ENCODE data around the gene GIT1.

Gene GIT1

GRCh38 chr17:29610395-29610794 lies 20.9 kb upstream of the GIT1 start:
- H3K18ac ChIP-seq (ENCODE audit: low read depth in 1 of 2, low read length in 2 of 2) = no peak overlapping the region
- no peak overlapping the region for H3K4me2 ChIP-seq (ENCODE audit: low read length, poor library complexity, severe bottlenecking)
- no peak for DNase-seq
- H3K79me1 ChIP-seq (replicated peaks; ENCODE audit: low read length, poor library complexity, severe bottlenecking) = peaks cover 4% of the 10 kb centered on the region
- no peak overlapping the region for H3K14ac ChIP-seq (ENCODE audit: low read length in 2 of 2)
- H3K4ac ChIP-seq (ENCODE audit: low read depth in 1 of 2, low read length in 2 of 2) = no peak overlapping the region
- H2BK5ac ChIP-seq (ENCODE audit: low read depth, low read length, poor library complexity, severe bottlenecking) = no peak overlapping the region
- no peak overlapping the region for H2BK15ac ChIP-seq (ENCODE audit: low read depth, poor library complexity, severe bottlenecking)
- no peak overlapping the region for H2BK12ac ChIP-seq (ENCODE audit: low read length in 2 of 2)
- H4K8ac ChIP-seq (ENCODE audit: low read length) = no peak overlapping the region
- H2AK5ac ChIP-seq (ENCODE audit: low read length, severe bottlenecking) = no peak overlapping the region
- 93% methylated on average over 3 of the region's 3 CpGs for WGBS
- no peaks in the 10 kb centered on the region for H3K27me3 ChIP-seq (ENCODE audit: control insufficient read depth in 1 of 2, insufficient read depth in 1 of 2, low read length in 2 of 2)
- H3K36me3 ChIP-seq (ENCODE audit: control insufficient read depth in 1 of 2, insufficient read depth in 2 of 2, low read depth in 1 of 2, low read length in 2 of 2) = peaks cover 0 to 32% of the 10 kb centered on the region in 2 experiments
- H3K9ac ChIP-seq (ENCODE audit: low read length) = no peak overlapping the region
- H4K91ac ChIP-seq (ENCODE audit: low read length) = no peak overlapping the region
- H3K4me3 ChIP-seq (ENCODE audit: insufficient read depth in 1 of 2, low read depth in 1 of 2, low read length in 2 of 2) = no peak overlapping the region
- H2BK120ac ChIP-seq (ENCODE audit: low read depth, low read length) = no peak overlapping the region
- H3K4me1 ChIP-seq (ENCODE audit: control insufficient read depth, insufficient read depth, low read depth, low read length) = peaks cover 26% of the 10 kb centered on the region
- no peak overlapping the region for H3K27ac ChIP-seq (ENCODE audit: low read length, poor library complexity, severe bottlenecking)
- no peak overlapping the region for H2AFZ ChIP-seq (ENCODE audit: low read depth, low read length)
- no peak overlapping the region for H3K23ac ChIP-seq (ENCODE audit: low read length in 2 of 2)
- H3K9me3 ChIP-seq (ENCODE audit: control insufficient read depth, low read length) = no peaks in the 10 kb centered on the region

DNA sequence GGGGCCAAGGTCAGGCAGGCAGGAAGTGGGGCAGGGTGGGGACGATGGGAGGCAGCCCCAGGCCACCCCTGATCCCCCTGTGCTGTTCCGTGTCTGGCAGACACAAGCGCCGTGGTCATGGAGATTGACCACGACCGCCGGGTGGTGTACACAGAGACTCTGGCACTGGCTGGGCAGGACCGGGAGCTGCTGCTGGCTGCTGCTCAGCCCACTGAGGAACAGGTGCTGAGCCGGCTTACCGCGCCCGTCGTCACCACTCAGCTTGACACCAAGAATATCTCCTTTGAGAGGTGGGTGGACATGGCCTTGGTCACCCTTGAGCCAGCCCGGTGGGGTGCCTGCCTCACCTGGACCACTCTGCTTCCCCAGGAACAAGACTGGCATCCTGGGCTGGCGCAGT lies 19.5 kb upstream of the GIT1 start:
- 92% methylated on average over 15 of the region's 15 CpGs for WGBS

DNA sequence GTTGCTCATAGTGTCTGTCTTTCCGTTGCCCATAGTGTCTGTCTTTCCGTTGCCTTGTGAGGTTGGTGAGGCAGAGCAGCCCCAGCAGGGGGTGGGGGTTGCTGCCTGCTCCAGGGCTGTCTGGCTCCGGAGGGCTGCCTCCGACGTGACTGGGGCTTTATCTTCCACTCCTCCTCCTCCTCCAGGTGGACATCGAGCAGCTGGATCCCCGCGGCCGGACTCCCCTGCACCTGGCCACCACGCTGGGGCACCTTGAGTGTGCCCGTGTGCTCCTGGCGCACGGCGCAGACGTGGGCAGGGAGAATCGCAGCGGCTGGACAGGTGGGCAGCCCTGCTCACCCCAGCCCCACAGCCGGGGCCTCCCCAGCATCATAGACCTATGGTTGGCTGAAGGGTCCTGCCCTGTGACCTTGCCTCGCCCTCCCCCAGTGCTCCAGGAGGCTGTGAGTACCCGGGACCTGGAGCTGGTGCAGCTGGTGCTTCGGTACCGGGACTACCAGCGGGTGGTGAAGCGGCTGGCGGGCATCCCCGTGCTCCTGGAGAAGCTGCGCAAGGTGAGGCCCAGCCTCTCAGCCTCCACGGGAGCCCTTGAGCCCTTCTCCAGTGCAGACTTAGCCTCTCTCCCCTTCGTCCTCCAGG lies 18.2 kb upstream of the GIT1 start:
- no peak overlapping the region for H3K9ac ChIP-seq (ENCODE audit: low read length)
- no peak overlapping the region for H2AK5ac ChIP-seq (ENCODE audit: low read length, severe bottlenecking)
- no peak overlapping the region for H3K18ac ChIP-seq (ENCODE audit: low read depth in 1 of 2, low read length in 2 of 2)
- no peak overlapping the region for H2BK120ac ChIP-seq (ENCODE audit: low read depth, low read length)
- DNase-seq = no peak
- H3K4ac ChIP-seq (ENCODE audit: low read depth in 1 of 2, low read length in 2 of 2) = no peak overlapping the region
- H2AFZ ChIP-seq (ENCODE audit: low read depth, low read length) = no peak overlapping the region
- peaks cover 7% of the 10 kb centered on the region for H3K4me1 ChIP-seq (ENCODE audit: control insufficient read depth, insufficient read depth, low read depth, low read length)
- H3K4me2 ChIP-seq (ENCODE audit: low read length, poor library complexity, severe bottlenecking) = no peak overlapping the region
- H3K9me3 ChIP-seq (ENCODE audit: control insufficient read depth, low read length) = no peaks in the 10 kb centered on the region
- no peak overlapping the region for H2BK15ac ChIP-seq (ENCODE audit: low read depth, poor library complexity, severe bottlenecking)
- no peak overlapping the region for H3K27ac ChIP-seq (ENCODE audit: low read length, poor library complexity, severe bottlenecking)
- peaks cover 0 to 25% of the 10 kb centered on the region in 2 experiments for H3K36me3 ChIP-seq (ENCODE audit: control insufficient read depth in 1 of 2, insufficient read depth in 2 of 2, low read depth in 1 of 2, low read length in 2 of 2)
- no peak overlapping the region for H2BK5ac ChIP-seq (ENCODE audit: low read depth, low read length, poor library complexity, severe bottlenecking)
- no peak overlapping the region for H3K14ac ChIP-seq (ENCODE audit: low read length in 2 of 2)
- H2BK12ac ChIP-seq (ENCODE audit: low read length in 2 of 2) = no peak overlapping the region
- H4K91ac ChIP-seq (ENCODE audit: low read length) = no peak overlapping the region
- WGBS = 95% methylated on average over 29 of the region's 29 CpGs
- H3K4me3 ChIP-seq (ENCODE audit: insufficient read depth in 1 of 2, low read depth in 1 of 2, low read length in 2 of 2) = no peak overlapping the region
- H3K79me1 ChIP-seq (replicated peaks; ENCODE audit: low read length, poor library complexity, severe bottlenecking) = peaks cover 5% of the 10 kb centered on the region
- no peak overlapping the region for H4K8ac ChIP-seq (ENCODE audit: low read length)
- no peak overlapping the region for H3K23ac ChIP-seq (ENCODE audit: low read length in 2 of 2)
- no peaks in the 10 kb centered on the region for H3K27me3 ChIP-seq (ENCODE audit: control insufficient read depth in 1 of 2, insufficient read depth in 1 of 2, low read length in 2 of 2)

More for the DNA sequence above, 19.5 kb upstream of the GIT1 start:
- Histone ChIP-seq H3K4ac (ENCODE audit: low read depth in 1 of 2, low read length in 2 of 2) (peak overlapping the region in 1 of 2 experiments; percentile 24), H2BK12ac (ENCODE audit: low read length in 2 of 2) (no peak overlapping the region), H3K23ac (ENCODE audit: low read length in 2 of 2) (no peak overlapping the region), H2AK5ac (ENCODE audit: low read length, severe bottlenecking) (no peak overlapping the region), H4K8ac (ENCODE audit: low read length) (no peak overlapping the region), H2AFZ (ENCODE audit: low read depth, low read length) (no peak overlapping the region), H2BK15ac (ENCODE audit: low read depth, poor library complexity, severe bottlenecking) (no peak overlapping the region), H3K18ac (ENCODE audit: low read depth in 1 of 2, low read length in 2 of 2) (no peak overlapping the region), H3K36me3 (ENCODE audit: control insufficient read depth in 1 of 2, insufficient read depth in 2 of 2, low read depth in 1 of 2, low read length in 2 of 2) (peaks cover 0 to 32% of the 10 kb centered on the region in 2 experiments), H3K4me2 (ENCODE audit: low read length, poor library complexity, severe bottlenecking) (no peak overlapping the region), H3K14ac (ENCODE audit: low read length in 2 of 2) (no peak overlapping the region), H3K27me3 (ENCODE audit: control insufficient read depth in 1 of 2, insufficient read depth in 1 of 2, low read length in 2 of 2) (no peaks in the 10 kb centered on the region), H3K4me3 (ENCODE audit: insufficient read depth in 1 of 2, low read depth in 1 of 2, low read length in 2 of 2) (no peak overlapping the region), H4K91ac (ENCODE audit: low read length) (no peak overlapping the region), H2BK5ac (ENCODE audit: low read depth, low read length, poor library complexity, severe bottlenecking) (no peak overlapping the region), H3K9ac (ENCODE audit: low read length) (no peak overlapping the region), H2BK120ac (ENCODE audit: low read depth, low read length) (no peak overlapping the region), H3K79me1 (replicated peaks; ENCODE audit: low read length, poor library complexity, severe bottlenecking) (peaks cover 5% of the 10 kb centered on the region), H3K27ac (ENCODE audit: low read length, poor library complexity, severe bottlenecking) (no peak overlapping the region), H3K4me1 (ENCODE audit: control insufficient read depth, insufficient read depth, low read depth, low read length) (peaks cover 17% of the 10 kb centered on the region), H3K9me3 (ENCODE audit: control insufficient read depth, low read length) (no peaks in the 10 kb centered on the region)
- DNase-seq = no peak

DNA sequence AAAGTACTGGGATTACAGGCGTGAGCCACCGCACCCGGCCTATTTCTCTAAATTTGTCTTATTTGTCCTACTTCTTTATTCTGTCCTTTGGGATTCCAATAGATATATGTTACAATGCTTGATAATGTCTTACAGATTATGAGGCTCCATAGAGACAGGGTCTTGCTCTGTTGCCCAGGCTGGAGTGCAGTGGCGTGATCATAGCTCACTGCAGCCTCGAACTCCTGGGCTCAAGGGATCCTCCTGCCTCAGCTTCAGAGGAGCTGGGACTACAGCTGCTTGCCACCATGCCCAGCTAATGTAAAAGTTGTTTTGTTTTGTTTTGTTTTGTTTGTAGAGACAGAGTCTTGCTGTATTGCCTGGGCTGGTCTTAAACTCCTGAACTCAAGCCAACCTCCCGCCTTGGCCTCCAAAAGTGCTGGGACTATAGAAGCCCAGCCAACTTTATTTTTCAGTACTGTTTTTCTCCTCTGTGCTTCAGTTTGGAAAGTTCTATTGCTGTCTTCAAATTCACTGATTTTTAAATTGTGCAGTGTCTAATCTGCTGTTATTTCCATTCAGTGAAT lies 13.7 kb upstream of the GIT1 start:
- no peak overlapping the region for H3K4me3 ChIP-seq (ENCODE audit: insufficient read depth in 1 of 2, low read depth in 1 of 2, low read length in 2 of 2)

More for the DNA sequence above, 13.7 kb upstream of the GIT1 start:
- Histone ChIP-seq H3K4me1 (ENCODE audit: control insufficient read depth, insufficient read depth, low read depth, low read length) (peaks cover 7% of the 10 kb centered on the region), H3K18ac (ENCODE audit: low read depth in 1 of 2, low read length in 2 of 2) (no peak overlapping the region), H3K36me3 (ENCODE audit: control insufficient read depth in 1 of 2, insufficient read depth in 2 of 2, low read depth in 1 of 2, low read length in 2 of 2) (peaks cover 0 to 5% of the 10 kb centered on the region in 2 experiments), H2AK5ac (ENCODE audit: low read length, severe bottlenecking) (no peak overlapping the region), H3K27me3 (ENCODE audit: control insufficient read depth in 1 of 2, insufficient read depth in 1 of 2, low read length in 2 of 2) (no peaks in the 10 kb centered on the region), H3K9ac (ENCODE audit: low read length) (no peak overlapping the region), H2BK12ac (ENCODE audit: low read length in 2 of 2) (no peak overlapping the region), H2BK120ac (ENCODE audit: low read depth, low read length) (no peak overlapping the region), H2AFZ (ENCODE audit: low read depth, low read length) (no peak overlapping the region), H3K79me1 (replicated peaks; ENCODE audit: low read length, poor library complexity, severe bottlenecking) (peaks cover 10% of the 10 kb centered on the region), H4K8ac (ENCODE audit: low read length) (no peak overlapping the region), H2BK5ac (ENCODE audit: low read depth, low read length, poor library complexity, severe bottlenecking) (no peak overlapping the region), H3K23ac (ENCODE audit: low read length in 2 of 2) (no peak overlapping the region), H2BK15ac (ENCODE audit: low read depth, poor library complexity, severe bottlenecking) (no peak overlapping the region), H3K14ac (ENCODE audit: low read length in 2 of 2) (no peak overlapping the region), H3K27ac (ENCODE audit: low read length, poor library complexity, severe bottlenecking) (no peak overlapping the region), H3K4ac (ENCODE audit: low read depth in 1 of 2, low read length in 2 of 2) (no peak overlapping the region), H4K91ac (ENCODE audit: low read length) (no peak overlapping the region), H3K4me2 (ENCODE audit: low read length, poor library complexity, severe bottlenecking) (no peak overlapping the region), H3K9me3 (ENCODE audit: control insufficient read depth, low read length) (no peaks in the 10 kb centered on the region)
- 96% methylated on average over 2 of the region's 6 CpGs for WGBS
- DNase-seq = no peak
